Measurements from ENCODE around the gene TEX52. TPM values are rescaled to one million over a fixed set of nuclear protein-coding genes. Genes with fewer than 3 reads are reported as not detected.

Gene TEX52
- polyA plus RNA-seq, 1 donor (not counting 4 experiments of a cell fraction or from before 2014, with no cell fraction given), result not detected

- no peaks in the 10 kb centered on the region for H3K27me3 ChIP-seq (ENCODE audit: control insufficient read depth, extremely low read depth, insufficient read depth, low read length)
- H3K36me3 ChIP-seq (ENCODE audit: control insufficient read depth in 2 of 2, extremely low read depth in 1 of 2, insufficient read depth in 2 of 2, low read length in 2 of 2), result peaks cover 0 to 1% of the 10 kb centered on the region in 2 experiments
- no peak overlapping the region for H2AFZ ChIP-seq (ENCODE audit: control insufficient read depth, low read length)
- no peaks in the 10 kb centered on the region for H3K9me1 ChIP-seq (ENCODE audit: control insufficient read depth, extremely low read depth, insufficient read depth, low read length)
- H3K9me3 ChIP-seq (ENCODE audit: control insufficient read depth, low read depth, low read length), result no peaks in the 10 kb centered on the region
- no peak overlapping the region for H3K9ac ChIP-seq (ENCODE audit: control insufficient read depth, extremely low read depth, insufficient read depth, low read length)
- no peak overlapping the region for H3K4me2 ChIP-seq (ENCODE audit: control insufficient read depth, extremely low read depth, insufficient read depth, low read depth, low read length)
- no peaks in the 10 kb centered on the region for H3K4me1 ChIP-seq (ENCODE audit: control insufficient read depth, extremely low read depth, insufficient read depth, low read length)
- no peak overlapping the region for H3K27ac ChIP-seq (ENCODE audit: control insufficient read depth, insufficient read depth, low read length)
- no peak for DNase-seq (ENCODE audit: low read depth, low spot score)
- no peak for TF ChIP-seq EZH2 (IDR thresholded peaks at IDR 0.05; ENCODE audit: low read length)
- TF ChIP-seq, protein P1, sequence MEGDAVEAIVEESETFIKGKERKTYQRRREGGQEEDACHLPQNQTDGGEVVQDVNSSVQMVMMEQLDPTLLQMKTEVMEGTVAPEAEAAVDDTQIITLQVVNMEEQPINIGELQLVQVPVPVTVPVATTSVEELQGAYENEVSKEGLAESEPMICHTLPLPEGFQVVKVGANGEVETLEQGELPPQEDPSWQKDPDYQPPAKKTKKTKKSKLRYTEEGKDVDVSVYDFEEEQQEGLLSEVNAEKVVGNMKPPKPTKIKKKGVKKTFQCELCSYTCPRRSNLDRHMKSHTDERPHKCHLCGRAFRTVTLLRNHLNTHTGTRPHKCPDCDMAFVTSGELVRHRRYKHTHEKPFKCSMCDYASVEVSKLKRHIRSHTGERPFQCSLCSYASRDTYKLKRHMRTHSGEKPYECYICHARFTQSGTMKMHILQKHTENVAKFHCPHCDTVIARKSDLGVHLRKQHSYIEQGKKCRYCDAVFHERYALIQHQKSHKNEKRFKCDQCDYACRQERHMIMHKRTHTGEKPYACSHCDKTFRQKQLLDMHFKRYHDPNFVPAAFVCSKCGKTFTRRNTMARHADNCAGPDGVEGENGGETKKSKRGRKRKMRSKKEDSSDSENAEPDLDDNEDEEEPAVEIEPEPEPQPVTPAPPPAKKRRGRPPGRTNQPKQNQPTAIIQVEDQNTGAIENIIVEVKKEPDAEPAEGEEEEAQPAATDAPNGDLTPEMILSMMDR (optimal IDR thresholded peaks at IDR 0.05 in 1 of 3, IDR thresholded peaks at IDR 0.05 in 1 of 3, conservative IDR thresholded peaks at IDR 0.05 in 1 of 3; ENCODE audit: extremely low read depth in 1 of 3, insufficient read depth in 2 of 3, low read length in 3 of 3), result no peak
- FAIRE-seq, result no peak
- H3K4me3 ChIP-seq (ENCODE audit: control insufficient read depth in 2 of 3, extremely low read depth in 1 of 3, insufficient read depth in 2 of 3, low read depth in 1 of 3, low read length in 3 of 3), result no peak overlapping the region
- dilution Hi-C loops (cut with MboI; ENCODE audit: extremely low pct_ligation_motif_present, low sequenced_read_pairs), result no loop called here
- H4K20me1 ChIP-seq (ENCODE audit: control insufficient read depth, extremely low read depth, insufficient read depth, low read length), result no peaks in the 10 kb centered on the region
- no peaks in the 10 kb centered on the region for H3K79me2 ChIP-seq (ENCODE audit: control insufficient read depth, insufficient read depth, low read length)
These were observed 12.1 kb downstream of the TEX52 start for GRCh38 chr12:2844786-2845185.

DNA sequence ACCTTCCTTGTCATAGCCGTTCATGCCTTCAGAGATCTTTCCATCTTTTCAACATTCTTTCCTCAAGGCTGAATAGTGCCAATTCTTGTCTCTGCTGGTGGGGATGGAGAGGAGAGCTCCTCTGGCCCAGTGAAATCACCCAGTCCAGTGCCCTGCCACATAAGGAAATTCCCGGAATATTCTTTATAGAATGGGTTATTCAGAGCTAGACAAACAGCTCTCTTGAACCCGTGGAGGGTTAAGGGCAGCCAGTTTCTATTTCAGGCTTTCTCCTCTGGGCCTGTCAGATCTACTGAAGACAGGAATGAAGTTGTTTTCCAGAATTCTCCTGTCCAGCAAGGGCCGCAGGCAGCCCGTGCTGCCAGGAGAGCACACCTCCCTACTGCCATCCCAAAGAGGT, 13.9 kb downstream of the TEX52 start:
- TF ChIP-seq EZH2 (IDR thresholded peaks at IDR 0.05; ENCODE audit: low read length), result no peak
- TF ChIP-seq, protein P1 (optimal IDR thresholded peaks at IDR 0.05 in 1 of 3, IDR thresholded peaks at IDR 0.05 in 1 of 3, conservative IDR thresholded peaks at IDR 0.05 in 1 of 3; ENCODE audit: extremely low read depth in 1 of 3, insufficient read depth in 2 of 3, low read length in 3 of 3), result no peak
- Histone ChIP-seq H3K4me1 (ENCODE audit: control insufficient read depth, extremely low read depth, insufficient read depth, low read length) (no peaks in the 10 kb centered on the region), H3K4me3 (ENCODE audit: control insufficient read depth in 2 of 3, extremely low read depth in 1 of 3, insufficient read depth in 2 of 3, low read depth in 1 of 3, low read length in 3 of 3) (no peak overlapping the region), H3K27ac (ENCODE audit: control insufficient read depth, insufficient read depth, low read length) (no peak overlapping the region), H3K9me1 (ENCODE audit: control insufficient read depth, extremely low read depth, insufficient read depth, low read length) (no peaks in the 10 kb centered on the region), H3K9ac (ENCODE audit: control insufficient read depth, extremely low read depth, insufficient read depth, low read length) (no peak overlapping the region), H3K4me2 (ENCODE audit: control insufficient read depth, extremely low read depth, insufficient read depth, low read depth, low read length) (no peak overlapping the region), H4K20me1 (ENCODE audit: control insufficient read depth, extremely low read depth, insufficient read depth, low read length) (no peaks in the 10 kb centered on the region), H3K36me3 (ENCODE audit: control insufficient read depth in 2 of 2, extremely low read depth in 1 of 2, insufficient read depth in 2 of 2, low read length in 2 of 2) (peaks cover 0 to 1% of the 10 kb centered on the region in 2 experiments), H3K79me2 (ENCODE audit: control insufficient read depth, insufficient read depth, low read length) (no peaks in the 10 kb centered on the region), H2AFZ (ENCODE audit: control insufficient read depth, low read length) (no peak overlapping the region), H3K27me3 (ENCODE audit: control insufficient read depth, extremely low read depth, insufficient read depth, low read length) (no peaks in the 10 kb centered on the region), H3K9me3 (ENCODE audit: control insufficient read depth, low read depth, low read length) (no peaks in the 10 kb centered on the region)
- dilution Hi-C loops (cut with MboI; ENCODE audit: extremely low pct_ligation_motif_present, low sequenced_read_pairs), result no loop called here
- DNase-seq (ENCODE audit: low read depth, low spot score) (no peak), FAIRE-seq (no peak)
